ENCODE data around the gene DIAPH3.

DNA sequence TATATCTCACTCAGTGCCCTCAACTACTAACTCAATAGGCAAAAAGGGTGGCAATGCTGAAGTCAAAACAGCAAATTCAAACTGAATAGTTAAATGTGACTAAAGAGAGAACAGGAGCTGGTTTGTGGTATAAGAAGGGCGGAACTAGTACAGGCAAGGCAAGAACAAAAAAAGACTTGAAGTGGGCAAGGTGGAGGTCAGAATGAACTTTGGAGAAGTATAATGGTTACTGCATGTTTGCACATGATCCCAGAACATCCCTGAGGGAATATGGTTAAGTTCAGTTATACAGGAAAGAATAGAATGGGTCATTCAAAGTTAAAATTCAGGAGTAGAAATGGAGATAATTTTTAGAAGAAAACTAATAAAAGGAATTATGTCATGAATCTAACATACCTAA is 85.5 kb downstream of the DIAPH3 start:
- TF ChIP-seq, protein P1, sequence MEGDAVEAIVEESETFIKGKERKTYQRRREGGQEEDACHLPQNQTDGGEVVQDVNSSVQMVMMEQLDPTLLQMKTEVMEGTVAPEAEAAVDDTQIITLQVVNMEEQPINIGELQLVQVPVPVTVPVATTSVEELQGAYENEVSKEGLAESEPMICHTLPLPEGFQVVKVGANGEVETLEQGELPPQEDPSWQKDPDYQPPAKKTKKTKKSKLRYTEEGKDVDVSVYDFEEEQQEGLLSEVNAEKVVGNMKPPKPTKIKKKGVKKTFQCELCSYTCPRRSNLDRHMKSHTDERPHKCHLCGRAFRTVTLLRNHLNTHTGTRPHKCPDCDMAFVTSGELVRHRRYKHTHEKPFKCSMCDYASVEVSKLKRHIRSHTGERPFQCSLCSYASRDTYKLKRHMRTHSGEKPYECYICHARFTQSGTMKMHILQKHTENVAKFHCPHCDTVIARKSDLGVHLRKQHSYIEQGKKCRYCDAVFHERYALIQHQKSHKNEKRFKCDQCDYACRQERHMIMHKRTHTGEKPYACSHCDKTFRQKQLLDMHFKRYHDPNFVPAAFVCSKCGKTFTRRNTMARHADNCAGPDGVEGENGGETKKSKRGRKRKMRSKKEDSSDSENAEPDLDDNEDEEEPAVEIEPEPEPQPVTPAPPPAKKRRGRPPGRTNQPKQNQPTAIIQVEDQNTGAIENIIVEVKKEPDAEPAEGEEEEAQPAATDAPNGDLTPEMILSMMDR (IDR thresholded peaks at IDR 0.05) = no peak
- no peak for TF ChIP-seq ZFX (IDR thresholded peaks at IDR 0.05; ENCODE audit: borderline replicate concordance)

All from 22Rv1 (cell line).